Measurements from ENCODE around the gene OLR1. TPM values are rescaled to one million over a fixed set of nuclear protein-coding genes. Genes with fewer than 3 reads are reported as not detected.

Gene OLR1
- total and polyA plus RNA-seq, 2 donors (not counting 3 experiments of a cell fraction or from before 2014, with no cell fraction given): not detected

- dilution Hi-C loops (cut with MboI; ENCODE audit: extremely low pct_ligation_motif_present, low sequenced_read_pairs) (no loop called here), intact Hi-C loops (cut with micrococcal nuclease) (no loop called here)
- H3K9ac ChIP-seq (replicated peaks; ENCODE audit: extremely low read depth, insufficient read depth, low read length): no peak overlapping the region
- no peak overlapping the region for H3K4me2 ChIP-seq (ENCODE audit: insufficient read depth, low read length)
- POLR2A ChIA-PET: no interaction called here
- H3K27ac ChIP-seq (ENCODE audit: insufficient read depth, low read depth, low read length): no peak overlapping the region
- no peak overlapping the region for H2AFZ ChIP-seq (ENCODE audit: low read depth, low read length)
- CTCF ChIA-PET: no interaction called here
- no peaks in the 10 kb centered on the region for H3K9me3 ChIP-seq (replicated peaks; ENCODE audit: control insufficient read depth, insufficient read depth, low read length)
- no peaks in the 10 kb centered on the region for H3K36me3 ChIP-seq (ENCODE audit: control insufficient read depth in 2 of 2, extremely low read depth in 1 of 2, insufficient read depth in 2 of 2, low read length in 2 of 2)
- H3K79me2 ChIP-seq (ENCODE audit: control insufficient read depth, insufficient read depth, low read length): no peaks in the 10 kb centered on the region
- peaks cover 23 to 27% of the 10 kb centered on the region in 2 experiments for H3K27me3 ChIP-seq (ENCODE audit: control insufficient read depth in 2 of 2, insufficient read depth in 2 of 2, low read length in 2 of 2)
- DNase-seq (ENCODE audit: low read depth, low spot score): no peak
- no peaks in the 10 kb centered on the region for H4K20me1 ChIP-seq (replicated peaks; ENCODE audit: control insufficient read depth, extremely low read depth, insufficient read depth, low read length)
- H3K4me1 ChIP-seq (ENCODE audit: control insufficient read depth, extremely low read depth, insufficient read depth, low read length): no peaks in the 10 kb centered on the region
- TF ChIP-seq POLR2A (IDR thresholded peaks at IDR 0.05; ENCODE audit: low read depth, low read length) (no peak), FOS (IDR thresholded peaks at IDR 0.05; ENCODE audit: borderline replicate concordance, insufficient read depth, low read length) (no peak), MYC (IDR thresholded peaks at IDR 0.05; ENCODE audit: low read depth, low read length) (no peak), POLR2AphosphoS5 (IDR thresholded peaks at IDR 0.05; ENCODE audit: insufficient read depth, low read depth, low read length) (no peak), JUN (IDR thresholded peaks at IDR 0.05; ENCODE audit: borderline replicate concordance, insufficient read depth, insufficient read length, low read depth) (no peak)
- BruUV-seq (replicated peaks): no TSS peak
- no peak for FAIRE-seq
- no peak overlapping the region for H3K4me3 ChIP-seq (replicated peaks in 1 of 3; ENCODE audit: insufficient read depth in 1 of 3, low read depth in 1 of 3, low read length in 3 of 3)
- no peaks in the 10 kb centered on the region for H3K9me1 ChIP-seq (replicated peaks; ENCODE audit: control insufficient read depth, extremely low read depth, insufficient read depth, low read length)
Observed at GRCh38 chr12:10179776-10180181, 7.8 kb upstream of the OLR1 start.

GRCh38 chr12:10178821-10179220 lies 6.9 kb upstream of the OLR1 start, which contains the start of gene TMEM52B:
Gene TMEM52B, plus strand, starts transcription at chr12:10179032. Its CDS starts 543 bp downstream, at chr12:10179575.
- ChIA-PET CTCF (no interaction called here), POLR2A (no interaction called here)
- Histone ChIP-seq H3K36me3 (ENCODE audit: control insufficient read depth in 2 of 2, extremely low read depth in 1 of 2, insufficient read depth in 2 of 2, low read length in 2 of 2) (no peaks in the 10 kb centered on the region), H3K27me3 (ENCODE audit: control insufficient read depth in 2 of 2, insufficient read depth in 2 of 2, low read length in 2 of 2) (peaks cover 20 to 21% of the 10 kb centered on the region in 2 experiments), H4K20me1 (replicated peaks; ENCODE audit: control insufficient read depth, extremely low read depth, insufficient read depth, low read length) (no peaks in the 10 kb centered on the region), H3K79me2 (ENCODE audit: control insufficient read depth, insufficient read depth, low read length) (no peaks in the 10 kb centered on the region), H3K4me1 (ENCODE audit: control insufficient read depth, extremely low read depth, insufficient read depth, low read length) (no peaks in the 10 kb centered on the region), H3K4me2 (ENCODE audit: insufficient read depth, low read length) (no peak within 1 kb of the TSS), H2AFZ (ENCODE audit: low read depth, low read length) (no peak within 1 kb of the TSS), H3K9ac (replicated peaks; ENCODE audit: extremely low read depth, insufficient read depth, low read length) (no peak within 1 kb of the TSS), H3K9me3 (replicated peaks; ENCODE audit: control insufficient read depth, insufficient read depth, low read length) (no peaks in the 10 kb centered on the region), H3K9me1 (replicated peaks; ENCODE audit: control insufficient read depth, extremely low read depth, insufficient read depth, low read length) (no peaks in the 10 kb centered on the region), H3K4me3 (replicated peaks in 1 of 3; ENCODE audit: insufficient read depth in 1 of 3, low read depth in 1 of 3, low read length in 3 of 3) (no peak within 1 kb of the TSS), H3K27ac (ENCODE audit: insufficient read depth, low read depth, low read length) (no peak within 1 kb of the TSS)
- DNase-seq (ENCODE audit: low read depth, low spot score) (no peak), FAIRE-seq (no peak)
- dilution Hi-C loops (cut with MboI; ENCODE audit: extremely low pct_ligation_motif_present, low sequenced_read_pairs) (no loop called here), intact Hi-C loops (cut with micrococcal nuclease) (no loop called here)
- no TSS peak for BruUV-seq (replicated peaks)
- TF ChIP-seq FOS (IDR thresholded peaks at IDR 0.05; ENCODE audit: borderline replicate concordance, insufficient read depth, low read length): no peak
- TF ChIP-seq POLR2A (IDR thresholded peaks at IDR 0.05; ENCODE audit: low read depth, low read length): no peak
- TF ChIP-seq GATA2 (IDR thresholded peaks at IDR 0.05; ENCODE audit: insufficient read depth, insufficient read length, low read depth, low read length): no peak
- TF ChIP-seq EZH2 (IDR thresholded peaks at IDR 0.05; ENCODE audit: borderline replicate concordance, low read depth, low read length, severe bottlenecking): no peak
- TF ChIP-seq MYC (IDR thresholded peaks at IDR 0.05; ENCODE audit: low read depth, low read length): no peak
- no peak for TF ChIP-seq JUN (IDR thresholded peaks at IDR 0.05; ENCODE audit: borderline replicate concordance, insufficient read depth, insufficient read length, low read depth)
- no peak for TF ChIP-seq POLR2AphosphoS5 (IDR thresholded peaks at IDR 0.05; ENCODE audit: insufficient read depth, low read depth, low read length)
- TF ChIP-seq, protein P1, sequence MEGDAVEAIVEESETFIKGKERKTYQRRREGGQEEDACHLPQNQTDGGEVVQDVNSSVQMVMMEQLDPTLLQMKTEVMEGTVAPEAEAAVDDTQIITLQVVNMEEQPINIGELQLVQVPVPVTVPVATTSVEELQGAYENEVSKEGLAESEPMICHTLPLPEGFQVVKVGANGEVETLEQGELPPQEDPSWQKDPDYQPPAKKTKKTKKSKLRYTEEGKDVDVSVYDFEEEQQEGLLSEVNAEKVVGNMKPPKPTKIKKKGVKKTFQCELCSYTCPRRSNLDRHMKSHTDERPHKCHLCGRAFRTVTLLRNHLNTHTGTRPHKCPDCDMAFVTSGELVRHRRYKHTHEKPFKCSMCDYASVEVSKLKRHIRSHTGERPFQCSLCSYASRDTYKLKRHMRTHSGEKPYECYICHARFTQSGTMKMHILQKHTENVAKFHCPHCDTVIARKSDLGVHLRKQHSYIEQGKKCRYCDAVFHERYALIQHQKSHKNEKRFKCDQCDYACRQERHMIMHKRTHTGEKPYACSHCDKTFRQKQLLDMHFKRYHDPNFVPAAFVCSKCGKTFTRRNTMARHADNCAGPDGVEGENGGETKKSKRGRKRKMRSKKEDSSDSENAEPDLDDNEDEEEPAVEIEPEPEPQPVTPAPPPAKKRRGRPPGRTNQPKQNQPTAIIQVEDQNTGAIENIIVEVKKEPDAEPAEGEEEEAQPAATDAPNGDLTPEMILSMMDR (IDR thresholded peaks at IDR 0.05; ENCODE audit: extremely low read depth in 1 of 2, insufficient read depth in 1 of 2, low read depth in 1 of 2, low read length in 2 of 2): no peak

All from endothelial cell of umbilical vein (primary cell).